Peyer's patch (tissue), 4 donors: ENCODE results near the gene KPNA6. TPM values are rescaled to one million over a fixed set of nuclear protein-coding genes. Genes with fewer than 3 reads are reported as not detected.

Source experiments
- DNase-seq, 3 donors: peaks; one replicate each; pipeline ENCODE4 v3.0.0-alpha.2; 2017 to 2019
- H3K27ac ChIP-seq, 4 donors: fragments of 200-600 bp; sonication (generic); one replicate each; pipeline ENCODE4 v1.5.1; 2016 to 2019
- H3K27me3 ChIP-seq, 2 donors: fragments of 200-600 bp; sonication (generic); one replicate each; pipeline ENCODE4 v1.5.1; 2019
- H3K36me3 ChIP-seq, 3 donors: fragments of 200-600 bp; sonication (generic); one replicate each; pipeline ENCODE4 v1.5.1; 2016 to 2019
- H3K4me1 ChIP-seq, 4 donors: fragments of 200-600 bp; sonication (generic); one replicate each; pipeline ENCODE4 v1.5.1; 2016 to 2019
- H3K4me3 ChIP-seq, 4 donors: fragments of 200-600 bp; sonication (generic); 1 replicate in 3 of 4; 2 replicates in 1 of 4; pipeline ENCODE4 v1.5.1; 2016 to 2019; ENCODE audit warnings: mild to moderate bottlenecking in 1 of 4
- H3K9me3 ChIP-seq, 4 donors: fragments of 200-600 bp; sonication (generic); one replicate each; pipeline ENCODE4 v1.5.1; 2016 to 2019; ENCODE audit warnings: mild to moderate bottlenecking in 1 of 4
- CTCF ChIP-seq, 6 experiments: fragments of 450-650 bp in 4 of 6; fragments of 200-600 bp in 2 of 6; sonication (generic) in 1 of 6; IDR thresholded peaks; one replicate each; pipeline ENCODE4 v1.5.1; 2017 to 2019; ENCODE audit warnings: antibody characterized with exemption in 6 of 6, mild to moderate bottlenecking in 3 of 6, moderate library complexity in 1 of 6
- POLR2A ChIP-seq, 2 donors: fragments of 450-650 bp; IDR thresholded peaks; one replicate each; pipeline ENCODE4 v1.5.1; 2017; ENCODE audit warnings: antibody characterized with exemption in 2 of 2, mild to moderate bottlenecking in 2 of 2, moderate library complexity in 2 of 2
- total RNA-seq, 4 donors: library from RNA; depleted of rRNA; stranded (reverse); fragments of >200 nt; gene quantifications; one replicate each; pipeline ENCODE4 v1.1.0, GENCODE V29; 2016

KPNA6 gene
- total RNA-seq, 4 donors from 2014 or later, result 24.8 to 29.8 (median 25.6) TPM

- Histone ChIP-seq H3K4me3 (peak overlapping the region in 2 of 4 donors; percentile 69 to 78), H3K9me3 (no peaks in the 10 kb centered on the region), H3K36me3 (peaks cover 0 to 25% (median 0%) of the 10 kb centered on the region in 3 donors), H3K27ac (peak overlapping the region in 2 of 4 donors; percentile 3 to 96), H3K27me3 (no peaks in the 10 kb centered on the region), H3K4me1 (peaks cover 6 to 41% (median 12%) of the 10 kb centered on the region in 4 donors)
- no peak for TF ChIP-seq POLR2A (IDR thresholded peaks at IDR 0.05)
- TF ChIP-seq CTCF (IDR thresholded peaks at IDR 0.05), result no peak
- DNase-seq, result no peak
These were observed 73.2 kb downstream of the KPNA6 start for GRCh38 chr1:32181065-32181464.

GRCh38 chr1:32181563-32181962 is 73.7 kb downstream of the KPNA6 start:
- H3K4me1 ChIP-seq, result peaks cover 6 to 41% (median 12%) of the 10 kb centered on the region in 4 donors
- H3K27me3 ChIP-seq, result no peaks in the 10 kb centered on the region
- DNase-seq, result no peak
- no peak for TF ChIP-seq CTCF (IDR thresholded peaks at IDR 0.05)
- TF ChIP-seq POLR2A (IDR thresholded peaks at IDR 0.05), result no peak
- H3K9me3 ChIP-seq, result no peaks in the 10 kb centered on the region
- H3K4me3 ChIP-seq, result peak overlapping the region in 1 of 4 donors; percentile 78
- peak overlapping the region in 2 of 4 donors; percentile 3 to 7 for H3K27ac ChIP-seq
- peaks cover 0 to 30% (median 0%) of the 10 kb centered on the region in 3 donors for H3K36me3 ChIP-seq

GRCh38 chr1:32182060-32182459 is 74.2 kb downstream of the KPNA6 start:
- Histone ChIP-seq H3K9me3 (no peaks in the 10 kb centered on the region), H3K4me1 (peaks cover 6 to 41% (median 12%) of the 10 kb centered on the region in 4 donors), H3K36me3 (peaks cover 0 to 35% (median 0%) of the 10 kb centered on the region in 3 donors), H3K4me3 (no peak overlapping the region), H3K27ac (no peak overlapping the region), H3K27me3 (no peaks in the 10 kb centered on the region)
- TF ChIP-seq POLR2A (IDR thresholded peaks at IDR 0.05) (no peak), CTCF (IDR thresholded peaks at IDR 0.05) (no peak)
- DNase-seq, result no peak

- Histone ChIP-seq H3K27me3 (no peaks in the 10 kb centered on the region), H3K4me3 (no peak overlapping the region), H3K9me3 (no peaks in the 10 kb centered on the region), H3K36me3 (peaks cover 0 to 60% (median 0%) of the 10 kb centered on the region in 3 donors), H3K4me1 (peaks cover 6 to 37% (median 8%) of the 10 kb centered on the region in 4 donors), H3K27ac (no peak overlapping the region)
- TF ChIP-seq CTCF (IDR thresholded peaks at IDR 0.05) (no peak), POLR2A (IDR thresholded peaks at IDR 0.05) (no peak)
- DNase-seq, result no peak
These were observed 76.8 kb downstream of the KPNA6 start for GRCh38 chr1:32184650-32185049.

GRCh38 chr1:32186077-32186476 is 78.2 kb downstream of the KPNA6 start:
- TF ChIP-seq CTCF (IDR thresholded peaks at IDR 0.05), result no peak
- no peak for TF ChIP-seq POLR2A (IDR thresholded peaks at IDR 0.05)
- Histone ChIP-seq H3K27me3 (no peaks in the 10 kb centered on the region), H3K36me3 (peaks cover 0 to 74% (median 4%) of the 10 kb centered on the region in 3 donors), H3K27ac (no peak overlapping the region), H3K9me3 (no peaks in the 10 kb centered on the region), H3K4me3 (no peak overlapping the region), H3K4me1 (peaks cover 4 to 31% (median 6%) of the 10 kb centered on the region in 4 donors)
- DNase-seq, result no peak

GRCh38 chr1:32186491-32186890 is 78.6 kb downstream of the KPNA6 start:
- H3K27me3 ChIP-seq, result no peaks in the 10 kb centered on the region
- no peak for TF ChIP-seq CTCF (IDR thresholded peaks at IDR 0.05)
- TF ChIP-seq POLR2A (IDR thresholded peaks at IDR 0.05), result no peak
- H3K4me3 ChIP-seq, result no peak overlapping the region
- H3K27ac ChIP-seq, result no peak overlapping the region
- H3K4me1 ChIP-seq, result peaks cover 0 to 27% (median 2%) of the 10 kb centered on the region in 4 donors
- peaks cover 0 to 78% (median 4%) of the 10 kb centered on the region in 3 donors for H3K36me3 ChIP-seq
- DNase-seq, result no peak
- H3K9me3 ChIP-seq, result no peaks in the 10 kb centered on the region
